ENCODE measurements around the gene EDAR. TPM values are rescaled to one million over a fixed set of nuclear protein-coding genes. Genes with fewer than 3 reads are reported as not detected.
A peak's percentile ranks its signal among the peaks of the same experiment; 100 is the strongest.

EDAR gene
- total RNA-seq, 1 donor from 2014 or later, result 0.05 TPM

- DNase-seq (ENCODE audit: low read depth), result no peak
Observed at GRCh38 chr2:108909275-108909823, 79.7 kb downstream of the EDAR start.

GRCh38 chr2:108908713-108909070 lies 80.3 kb downstream of the EDAR start:
- no peak for DNase-seq (ENCODE audit: low read depth)

GRCh38 chr2:108907822-108908712 lies 81.0 kb downstream of the EDAR start:
- DNase-seq (ENCODE audit: low read depth), result no peak

GRCh38 chr2:108906403-108907077 lies 82.5 kb downstream of the EDAR start:
- DNase-seq (ENCODE audit: low read depth), result no peak

GRCh38 chr2:108905906-108906305 lies 83.1 kb downstream of the EDAR start:
- no peak for DNase-seq (ENCODE audit: low read depth)

GRCh38 chr2:108905176-108905575 lies 83.8 kb downstream of the EDAR start:
- no peak for DNase-seq (ENCODE audit: low read depth)

GRCh38 chr2:108904680-108905079 lies 84.3 kb downstream of the EDAR start:
- no peak for DNase-seq (ENCODE audit: low read depth)

- no peak for DNase-seq (ENCODE audit: low read depth)
Observed at GRCh38 chr2:108898315-108899082, 90.5 kb downstream of the EDAR start.

- no peak for DNase-seq (ENCODE audit: low read depth)
Observed at GRCh38 chr2:108896741-108897140, 92.3 kb downstream of the EDAR start.

GRCh38 chr2:108895188-108895587 lies 93.8 kb downstream of the EDAR start:
- no peak for DNase-seq (ENCODE audit: low read depth)

- DNase-seq (ENCODE audit: low read depth), result no peak
Observed at GRCh38 chr2:108894766-108895165, 94.3 kb downstream of the EDAR start.

GRCh38 chr2:108893277-108893676 lies 95.7 kb downstream of the EDAR start:
- no peak for DNase-seq (ENCODE audit: low read depth)

GRCh38 chr2:108889907-108890306 lies 99.1 kb downstream of the EDAR start:
- no peak for DNase-seq (ENCODE audit: low read depth)

- DNase-seq (ENCODE audit: low read depth), result no peak
Observed at GRCh38 chr2:108884619-108885018, 104.4 kb downstream of the EDAR start.

GRCh38 chr2:108878276-108878675 lies 110.7 kb downstream of the EDAR start:
- DNase-seq (ENCODE audit: low read depth), result no peak

GRCh38 chr2:108877506-108877905 lies 111.5 kb downstream of the EDAR start:
- no peak for DNase-seq (ENCODE audit: low read depth)

GRCh38 chr2:108870069-108870644 lies 118.9 kb downstream of the EDAR start:
- DNase-seq (ENCODE audit: low read depth), result no peak

GRCh38 chr2:108869542-108869941 lies 119.5 kb downstream of the EDAR start:
- DNase-seq (ENCODE audit: low read depth), result no peak

- no peak for DNase-seq (ENCODE audit: low read depth)
Observed at GRCh38 chr2:108868911-108869310, 120.1 kb downstream of the EDAR start.

- DNase-seq (ENCODE audit: low read depth), result no peak
Observed at GRCh38 chr2:108866041-108866440, 123.0 kb downstream of the EDAR start.

GRCh38 chr2:108858894-108859293 lies 130.1 kb downstream of the EDAR start:
- DNase-seq (ENCODE audit: low read depth), result no peak

GRCh38 chr2:108855194-108855593 lies 133.8 kb downstream of the EDAR start:
- DNase-seq (ENCODE audit: low read depth), result peak; percentile 40

All from renal cortical epithelial cell (primary cell).